Naive thymus-derived CD8-positive, alpha-beta T cell (primary cell): ENCODE data around the gene RNF20. TPM values are rescaled to one million over a fixed set of nuclear protein-coding genes. Genes with fewer than 3 reads are reported as not detected.
"Not testable (repeated sequence)": the region's sequence is repeated elsewhere in the genome, so short reads cannot be mapped to it uniquely, and the experiment has no call there.

Source experiments
- ATAC-seq, 2 donors: fragments of 150-1000 bp; cut with Tn5 transposase in 1 of 2; sonication (Bioruptor Pico), chemical (Tn5 transposase) in 1 of 2; 1 replicate in 1 of 2; 2 replicates in 1 of 2; pipeline ENCODE4 v1.10.0; 2021; ENCODE audit warnings: mild to moderate bottlenecking in 2 of 2, moderate library complexity in 2 of 2
- POLR2A ChIA-PET: fragments of 350-600 bp; sonication (Branson Sonifier 250); formaldehyde crosslinking; loops from one replicate; lab custom pipeline; 2021; ENCODE audit warnings: antibody characterized with exemption; lab: Charles Lee
- DNase-seq, 10 donors: peaks; one replicate each; pipeline versions ENCODE4 v3.0.0 to v3.0.0-alpha.2; 2020 to 2022
- H3K27ac Mint-ChIP-seq, 10 donors: one replicate each; pipeline ENCODE4 v1.8.0; 2020 to 2022; ENCODE audit warnings: mild to moderate bottlenecking in 10 of 10, mixed read lengths in 10 of 10, moderate library complexity in 4 of 10, inconsistent platforms in 1 of 10
- H3K27me3 Mint-ChIP-seq, 5 donors: one replicate each; pipeline ENCODE4 v1.8.0; 2021 to 2022; ENCODE audit warnings: mixed read lengths in 5 of 5
- H3K36me3 Mint-ChIP-seq, 3 donors: one replicate each; pipeline ENCODE4 v1.8.0; 2020 to 2022; ENCODE audit warnings: mixed read lengths in 3 of 3, mild to moderate bottlenecking in 2 of 3, inconsistent platforms in 1 of 3
- H3K4me1 Mint-ChIP-seq, 4 donors: one replicate each; pipeline ENCODE4 v1.8.0; 2021 to 2022; ENCODE audit warnings: mixed read lengths in 4 of 4
- H3K4me3 Mint-ChIP-seq, 10 donors: one replicate each; pipeline ENCODE4 v1.8.0; 2020 to 2022; ENCODE audit warnings: mild to moderate bottlenecking in 10 of 10, mixed read lengths in 10 of 10, moderate library complexity in 6 of 10, inconsistent platforms in 1 of 10
- H3K9me3 Mint-ChIP-seq, 9 donors: one replicate each; pipeline ENCODE4 v1.8.0; 2020 to 2022; ENCODE audit warnings: mixed read lengths in 9 of 9, mild to moderate bottlenecking in 3 of 9, inconsistent platforms in 1 of 9, moderate library complexity in 1 of 9
- polyA plus RNA-seq, 3 donors: library from polyadenylated mRNA; unstranded; fragments of 300-500 nt; fragmentation: Illumina TruSeq; gene quantifications; one replicate each; pipeline ENCODE4 v1.2.3, GENCODE V29; 2021
- total RNA-seq, 8 experiments: library from RNA in 2 of 8; stranded (reverse) in 2 of 8; gene quantifications; one replicate each; pipeline ENCODE4 v1.2.3 and lab custom pipeline; 2021 to 2026

RNF20 gene
- total and polyA plus RNA-seq, 5 experiments from 2014 or later, result 30.6 to 53.8 (median 48.2) TPM

- no peaks in the 10 kb centered on the region for H3K27me3 Mint-ChIP-seq
- H3K4me3 Mint-ChIP-seq, result no peak overlapping the region
- peaks cover 7 to 13% (median 8%) of the 10 kb centered on the region in 4 donors for H3K4me1 Mint-ChIP-seq
- no peaks in the 10 kb centered on the region for H3K9me3 Mint-ChIP-seq
- POLR2A ChIA-PET, result no interaction called here
- ATAC-seq, result no peak
- no peak for DNase-seq
- peaks cover 0 to 23% (median 6%) of the 10 kb centered on the region in 3 donors for H3K36me3 Mint-ChIP-seq
- no peak overlapping the region for H3K27ac Mint-ChIP-seq
Observed at GRCh38 chr9:101540069-101540468, 6.4 kb downstream of the RNF20 start.

GRCh38 chr9:101543098-101543735 is 9.6 kb downstream of the RNF20 start:
- no peak overlapping the region for H3K27ac Mint-ChIP-seq
- no peaks in the 10 kb centered on the region for H3K9me3 Mint-ChIP-seq
- H3K4me1 Mint-ChIP-seq, result peaks cover 0 to 4% (median under 1%) of the 10 kb centered on the region in 4 donors
- no peak overlapping the region for H3K4me3 Mint-ChIP-seq
- POLR2A ChIA-PET, result no interaction called here
- H3K36me3 Mint-ChIP-seq, result peaks cover 20 to 55% (median 28%) of the 10 kb centered on the region in 3 donors
- ATAC-seq (no peak), DNase-seq (no peak)
- H3K27me3 Mint-ChIP-seq, result no peaks in the 10 kb centered on the region

GRCh38 chr9:101549472-101550098 is 15.9 kb downstream of the RNF20 start:
- peaks cover 38 to 96% (median 69%) of the 10 kb centered on the region in 3 donors for H3K36me3 Mint-ChIP-seq
- H3K4me3 Mint-ChIP-seq, POLR2A ChIA-PET, ATAC-seq, H3K9me3 Mint-ChIP-seq, DNase-seq, H3K27me3 Mint-ChIP-seq: not testable (repeated sequence)
- peak overlapping the region in 2 of 10 donors; percentile 39 to 85 for H3K27ac Mint-ChIP-seq
- H3K4me1 Mint-ChIP-seq, result peaks cover 0 to 10% (median 2%) of the 10 kb centered on the region in 4 donors

GRCh38 chr9:101561740-101562139 is 28.1 kb downstream of the RNF20 start:
- Mint-ChIP-seq H3K9me3 (peaks cover 0 to 14% (median 0%) of the 10 kb centered on the region in 9 donors), H3K4me3 (no peak overlapping the region), H3K27me3 (no peaks in the 10 kb centered on the region), H3K36me3 (peaks cover 33 to 92% (median 82%) of the 10 kb centered on the region in 3 donors), H3K4me1 (peaks cover 18 to 30% (median 25%) of the 10 kb centered on the region in 4 donors), H3K27ac (peak overlapping the region in 7 of 10 donors; percentile 9 to 85 (median 57))
- ATAC-seq, result peak in 1 of 2 donors; percentile 71
- POLR2A ChIA-PET, result no interaction called here
- DNase-seq, result no peak

GRCh38 chr9:101562966-101563365 is 29.3 kb downstream of the RNF20 start:
- ATAC-seq (no peak), DNase-seq (no peak)
- H3K9me3 Mint-ChIP-seq, result peaks cover 0 to 13% (median 0%) of the 10 kb centered on the region in 9 donors
- H3K27ac Mint-ChIP-seq, result peak overlapping the region in 2 of 10 donors; percentile 4 to 18
- H3K27me3 Mint-ChIP-seq, result no peaks in the 10 kb centered on the region
- POLR2A ChIA-PET, result interaction anchor here (0.7 kb wide), 1 partner anchor 156 kb away, joined by 4 read pairs; no protein-coding TSS in a partner anchor
- peaks cover 27 to 43% (median 35%) of the 10 kb centered on the region in 4 donors for H3K4me1 Mint-ChIP-seq
- H3K36me3 Mint-ChIP-seq, result peaks cover 23 to 82% (median 70%) of the 10 kb centered on the region in 3 donors
- H3K4me3 Mint-ChIP-seq, result no peak overlapping the region

- H3K27me3 Mint-ChIP-seq, result no peaks in the 10 kb centered on the region
- no peak for DNase-seq
- peaks cover 0 to under 1% (median 0%) of the 10 kb centered on the region in 9 donors for H3K9me3 Mint-ChIP-seq
- peaks cover 25 to 45% (median 41%) of the 10 kb centered on the region in 4 donors for H3K4me1 Mint-ChIP-seq
- peak overlapping the region in 3 of 10 donors; percentile 10 to 32 (median 22) for H3K27ac Mint-ChIP-seq
- H3K4me3 Mint-ChIP-seq, result no peak overlapping the region
- peaks cover 10 to 69% (median 58%) of the 10 kb centered on the region in 3 donors for H3K36me3 Mint-ChIP-seq
- ATAC-seq, result no peak
- POLR2A ChIA-PET, result no interaction called here
Observed at GRCh38 chr9:101564252-101564651, 30.6 kb downstream of the RNF20 start.

GRCh38 chr9:101566904-101567724 is 33.5 kb downstream of the RNF20 start:
- Mint-ChIP-seq H3K9me3 (no peaks in the 10 kb centered on the region), H3K36me3 (peaks cover 0 to 41% (median 31%) of the 10 kb centered on the region in 3 donors), H3K4me1 (peaks cover 34 to 52% (median 50%) of the 10 kb centered on the region in 4 donors), H3K27me3 (no peaks in the 10 kb centered on the region), H3K27ac (peak overlapping the region in 9 of 10 donors; percentile 32 to 99 (median 83)), H3K4me3 (no peak overlapping the region)
- ATAC-seq (no peak), DNase-seq (peak in 8 of 10 donors; percentile 12 to 50 (median 26))
- POLR2A ChIA-PET, result no interaction called here

GRCh38 chr9:101567725-101568350 is 34.2 kb downstream of the RNF20 start:
- Mint-ChIP-seq H3K27me3 (no peaks in the 10 kb centered on the region), H3K4me1 (peaks cover 39 to 58% (median 56%) of the 10 kb centered on the region in 4 donors), H3K4me3 (peak overlapping the region in 1 of 10 donors; percentile 30), H3K9me3 (no peaks in the 10 kb centered on the region), H3K27ac (peak overlapping the region; percentile 73 to 99 (median 86)), H3K36me3 (peaks cover 0 to 34% (median 24%) of the 10 kb centered on the region in 3 donors)
- DNase-seq (no peak), ATAC-seq (no peak)
- POLR2A ChIA-PET, result no interaction called here

GRCh38 chr9:101569741-101570501 is 36.3 kb downstream of the RNF20 start:
- H3K27ac Mint-ChIP-seq, result peak overlapping the region; percentile 94 to 99 (median 96)
- peaks cover 53 to 79% (median 77%) of the 10 kb centered on the region in 4 donors for H3K4me1 Mint-ChIP-seq

GRCh38 chr9:101571114-101571513 is 37.5 kb downstream of the RNF20 start:
- DNase-seq, result no peak
- Mint-ChIP-seq H3K4me1 (peaks cover 55 to 87% (median 84%) of the 10 kb centered on the region in 4 donors), H3K4me3 (peak overlapping the region in 8 of 10 donors; percentile 55 to 83 (median 72)), H3K9me3 (no peaks in the 10 kb centered on the region), H3K27ac (peak overlapping the region; percentile 94 to 99 (median 96)), H3K36me3 (peaks cover 0 to 3% (median 0%) of the 10 kb centered on the region in 3 donors), H3K27me3 (no peaks in the 10 kb centered on the region)
- ATAC-seq, result no peak
- POLR2A ChIA-PET, result interaction anchor here (0.7 to 2.1 kb wide), 3 partner anchors 9 to 38 kb away, joined by 3 to 10 read pairs (median 5); partner anchors contain the start of gene RNF20

More at GRCh38 chr9:101569741-101570501, 36.3 kb downstream of the RNF20 start:
- DNase-seq (peak in 7 of 10 donors; percentile 30 to 91 (median 68)), ATAC-seq (peak; percentile 91 to 94)
- H3K9me3 Mint-ChIP-seq, result no peaks in the 10 kb centered on the region
- peak overlapping the region; percentile 50 to 83 (median 70) for H3K4me3 Mint-ChIP-seq
- POLR2A ChIA-PET, result interaction anchor here (1.0 to 2.1 kb wide), 3 partner anchors 11 to 37 kb away, joined by 3 to 10 read pairs (median 5); partner anchors contain the start of gene RNF20
- H3K36me3 Mint-ChIP-seq, result peaks cover 0 to 15% (median 8%) of the 10 kb centered on the region in 3 donors
- H3K27me3 Mint-ChIP-seq, result no peaks in the 10 kb centered on the region

- ATAC-seq (no peak), DNase-seq (peak in 3 of 10 donors; percentile 13 to 41 (median 14))
- POLR2A ChIA-PET, result interaction anchor here (1.9 kb wide), 1 partner anchor 39 kb away, joined by 8 read pairs; the partner anchor contains the start of gene RNF20
- Mint-ChIP-seq H3K27me3 (no peaks in the 10 kb centered on the region), H3K9me3 (no peaks in the 10 kb centered on the region), H3K4me1 (peaks cover 57 to 88% (median 82%) of the 10 kb centered on the region in 4 donors), H3K36me3 (no peaks in the 10 kb centered on the region), H3K4me3 (peak overlapping the region; percentile 18 to 74 (median 63)), H3K27ac (peak overlapping the region; percentile 94 to 99 (median 96))
Observed at GRCh38 chr9:101572316-101572715, 38.7 kb downstream of the RNF20 start.
